HFFc6 (cell line): ENCODE data around the gene RNF213. TPM values are rescaled to one million over a fixed set of nuclear protein-coding genes. Genes with fewer than 3 reads are reported as not detected.
"Not testable (repeated sequence)": the region's sequence is repeated elsewhere in the genome, so short reads cannot be mapped to it uniquely, and the experiment has no call there.

Source experiments
- DNase-seq: peaks from one replicate; pipeline ENCODE4 v3.0.0-alpha.2; 2018
- H3K27ac Mint-ChIP-seq: 2 replicates; pipeline ENCODE4 v1.8.0; 2020; ENCODE audit warnings: mild to moderate bottlenecking, mixed read lengths
- H3K27me3 Mint-ChIP-seq: 2 replicates; pipeline ENCODE4 v1.8.0; 2021; ENCODE audit warnings: mild to moderate bottlenecking, moderate library complexity, mixed read lengths; ENCODE audit not compliant: insufficient read depth
- H3K36me3 Mint-ChIP-seq: 2 replicates; pipeline ENCODE4 v1.8.0; 2021; ENCODE audit warnings: low read depth, mixed read lengths
- H3K4me1 Mint-ChIP-seq: 2 replicates; pipeline ENCODE4 v1.8.0; 2020; ENCODE audit warnings: low read depth, mixed read lengths
- H3K4me3 Mint-ChIP-seq: 2 replicates; pipeline ENCODE4 v1.8.0; 2020; ENCODE audit warnings: mild to moderate bottlenecking, moderate library complexity, mixed read lengths
- H3K9me3 Mint-ChIP-seq: 2 replicates; pipeline ENCODE4 v1.8.0; 2020; ENCODE audit warnings: mild to moderate bottlenecking, mixed read lengths
- total RNA-seq, 6 experiments: library from RNA; stranded (reverse); fragmentation: NEBNext Ultra II Directional; extraction: Animal tissue kit (Norgen Biotek cat#: 25700); gene quantifications; 2 replicates in 1 of 6; 3 replicates in 5 of 6; pipeline ENCODE4 v1.2.3, GENCODE V29; 2021
- TF ChIP-seq, protein P1 (sequence below): fragments of 200-600 bp; sonication (generic); IDR thresholded peaks from 2 replicates; pipeline ENCODE4 v1.5.0; 2021; ENCODE audit warnings: antibody characterized with exemption, mild to moderate bottlenecking

Gene RNF213
- total RNA-seq, 6 experiments from 2014 or later = 42.0 to 51.6 (median 48.3) TPM

DNA sequence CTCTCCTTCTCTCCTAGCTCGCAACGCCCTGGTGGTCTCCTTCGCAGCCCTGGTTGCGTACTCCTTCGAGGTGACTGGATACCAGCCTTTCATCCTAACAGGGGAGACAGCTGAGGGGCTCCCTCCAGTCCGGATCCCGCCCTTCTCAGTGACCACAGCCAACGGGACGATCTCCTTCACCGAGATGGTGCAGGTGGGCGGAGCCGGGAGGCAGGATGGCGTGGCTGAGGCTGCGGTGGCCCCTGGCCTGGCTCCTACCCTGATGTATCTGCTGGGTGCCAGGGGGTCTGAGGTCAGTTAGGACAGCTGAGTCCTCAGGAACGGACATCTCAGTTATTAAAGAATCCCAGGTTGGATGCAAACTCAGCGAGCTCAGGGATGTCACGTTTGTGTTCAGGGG is 23.7 kb upstream of the RNF213 start:
- peaks cover 23% of the 10 kb centered on the region for H3K9me3 Mint-ChIP-seq
- TF ChIP-seq, protein P1, sequence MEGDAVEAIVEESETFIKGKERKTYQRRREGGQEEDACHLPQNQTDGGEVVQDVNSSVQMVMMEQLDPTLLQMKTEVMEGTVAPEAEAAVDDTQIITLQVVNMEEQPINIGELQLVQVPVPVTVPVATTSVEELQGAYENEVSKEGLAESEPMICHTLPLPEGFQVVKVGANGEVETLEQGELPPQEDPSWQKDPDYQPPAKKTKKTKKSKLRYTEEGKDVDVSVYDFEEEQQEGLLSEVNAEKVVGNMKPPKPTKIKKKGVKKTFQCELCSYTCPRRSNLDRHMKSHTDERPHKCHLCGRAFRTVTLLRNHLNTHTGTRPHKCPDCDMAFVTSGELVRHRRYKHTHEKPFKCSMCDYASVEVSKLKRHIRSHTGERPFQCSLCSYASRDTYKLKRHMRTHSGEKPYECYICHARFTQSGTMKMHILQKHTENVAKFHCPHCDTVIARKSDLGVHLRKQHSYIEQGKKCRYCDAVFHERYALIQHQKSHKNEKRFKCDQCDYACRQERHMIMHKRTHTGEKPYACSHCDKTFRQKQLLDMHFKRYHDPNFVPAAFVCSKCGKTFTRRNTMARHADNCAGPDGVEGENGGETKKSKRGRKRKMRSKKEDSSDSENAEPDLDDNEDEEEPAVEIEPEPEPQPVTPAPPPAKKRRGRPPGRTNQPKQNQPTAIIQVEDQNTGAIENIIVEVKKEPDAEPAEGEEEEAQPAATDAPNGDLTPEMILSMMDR = no peak
- H3K27ac Mint-ChIP-seq = no peak overlapping the region
- no peak overlapping the region for H3K4me3 Mint-ChIP-seq
- DNase-seq = no peak
- peaks cover 55% of the 10 kb centered on the region for H3K36me3 Mint-ChIP-seq
- no peaks in the 10 kb centered on the region; the same call in 1 of the 2 replicates for H3K27me3 Mint-ChIP-seq
- no peaks in the 10 kb centered on the region for H3K4me1 Mint-ChIP-seq

DNA sequence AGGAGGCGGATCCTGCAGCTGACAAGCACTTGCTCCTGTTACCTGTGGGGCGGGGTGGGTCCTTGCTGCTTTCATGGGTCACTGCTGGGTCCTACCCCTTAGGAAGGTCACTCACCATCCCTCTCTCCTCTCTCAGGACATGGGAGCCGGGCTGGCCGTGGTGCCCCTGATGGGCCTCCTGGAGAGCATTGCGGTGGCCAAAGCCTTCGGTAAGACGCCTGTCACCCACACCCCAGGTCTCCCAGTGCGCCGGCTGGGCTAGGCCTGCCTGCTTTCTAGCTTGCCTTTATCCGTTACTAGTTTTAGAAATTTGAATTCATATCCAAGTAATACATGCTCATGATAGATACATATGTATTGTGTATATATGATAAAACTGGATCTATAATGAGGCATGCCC is 23.3 kb upstream of the RNF213 start:
- Mint-ChIP-seq H3K4me1 (no peaks in the 10 kb centered on the region), H3K36me3 (peaks cover 55% of the 10 kb centered on the region), H3K9me3 (peaks cover 20% of the 10 kb centered on the region), H3K4me3 (no peak overlapping the region), H3K27me3 (no peaks in the 10 kb centered on the region; the same call in 1 of the 2 replicates), H3K27ac (no peak overlapping the region)
- no peak for DNase-seq
- TF ChIP-seq, protein P1 = no peak

DNA sequence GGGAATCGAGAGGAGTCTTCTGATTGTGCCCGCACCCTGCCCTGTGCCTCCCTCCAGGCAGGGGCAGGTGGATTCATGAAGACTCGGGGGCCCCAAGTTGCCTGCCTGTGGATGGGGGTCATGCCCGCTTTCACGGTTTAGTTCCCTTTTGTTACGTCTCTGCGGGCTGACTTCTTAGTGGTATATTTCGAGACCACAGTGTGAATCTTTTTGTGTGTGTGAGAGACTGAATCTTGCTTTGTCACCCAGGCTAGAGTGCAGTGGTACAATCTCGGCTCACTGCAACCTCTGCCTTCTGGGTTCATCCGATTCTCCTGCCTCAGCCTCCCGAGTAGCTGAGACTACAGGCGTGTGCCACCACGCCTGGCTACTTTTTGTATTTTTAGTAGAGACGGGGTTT is 18.1 kb upstream of the RNF213 start:
- H3K4me3 Mint-ChIP-seq = no peak overlapping the region
- no peaks in the 10 kb centered on the region for H3K4me1 Mint-ChIP-seq
- DNase-seq = no peak
- H3K36me3 Mint-ChIP-seq = peaks cover 26% of the 10 kb centered on the region
- TF ChIP-seq, protein P1 = no peak
- H3K27ac Mint-ChIP-seq = no peak overlapping the region
- H3K9me3 Mint-ChIP-seq = no peaks in the 10 kb centered on the region
- H3K27me3 Mint-ChIP-seq = no peaks in the 10 kb centered on the region

DNA sequence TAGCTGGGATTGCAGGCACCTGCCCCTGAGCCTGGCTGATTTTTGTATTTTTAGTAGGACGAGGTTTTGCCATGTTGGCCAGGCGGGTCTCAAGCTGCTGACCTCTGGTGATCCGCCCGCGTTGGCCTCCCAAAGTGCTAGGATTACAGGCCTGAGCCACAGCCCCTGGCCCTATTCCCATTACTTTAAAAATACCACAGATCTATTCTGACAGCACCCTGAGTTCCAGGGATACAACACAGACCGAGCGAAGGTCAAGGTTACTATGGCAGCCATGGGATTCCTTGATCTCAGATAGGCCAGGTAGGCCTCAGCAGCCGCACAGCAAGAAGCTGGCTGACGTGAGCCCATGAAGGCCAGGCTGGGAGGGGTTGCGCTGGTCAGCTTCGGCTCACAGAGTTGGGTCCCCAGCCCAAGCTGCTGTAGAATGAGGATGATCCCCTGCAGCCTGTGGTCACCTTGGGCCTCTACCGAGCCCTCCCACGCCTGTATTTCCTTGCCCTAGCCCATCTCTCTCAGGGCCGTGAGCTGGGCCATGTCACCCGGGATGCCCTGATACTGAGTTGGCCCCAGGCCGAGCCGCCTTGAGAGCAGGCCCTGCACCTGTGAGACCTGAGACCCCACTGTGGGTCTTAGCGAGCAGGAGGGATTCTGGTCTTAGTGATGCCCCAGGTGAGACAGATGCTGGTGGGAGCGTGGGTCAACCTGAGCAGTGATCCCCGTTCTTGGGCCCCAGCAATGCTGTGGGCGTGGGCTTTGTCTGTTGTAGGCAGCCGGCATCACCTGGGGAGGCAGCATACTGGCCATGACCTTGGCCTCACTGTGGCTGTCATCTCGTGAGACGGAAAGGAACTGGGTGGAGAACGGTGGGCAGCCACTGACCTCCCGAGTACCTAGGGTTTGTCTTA is 16.9 kb upstream of the RNF213 start:
- Mint-ChIP-seq H3K27ac (no peak overlapping the region), H3K4me1 (no peaks in the 10 kb centered on the region), H3K9me3 (no peaks in the 10 kb centered on the region), H3K4me3 (no peak overlapping the region), H3K36me3 (peaks cover 16% of the 10 kb centered on the region; the same call in 1 of the 2 replicates), H3K27me3 (no peaks in the 10 kb centered on the region)
- DNase-seq = no peak
- TF ChIP-seq, protein P1 = no peak

DNA sequence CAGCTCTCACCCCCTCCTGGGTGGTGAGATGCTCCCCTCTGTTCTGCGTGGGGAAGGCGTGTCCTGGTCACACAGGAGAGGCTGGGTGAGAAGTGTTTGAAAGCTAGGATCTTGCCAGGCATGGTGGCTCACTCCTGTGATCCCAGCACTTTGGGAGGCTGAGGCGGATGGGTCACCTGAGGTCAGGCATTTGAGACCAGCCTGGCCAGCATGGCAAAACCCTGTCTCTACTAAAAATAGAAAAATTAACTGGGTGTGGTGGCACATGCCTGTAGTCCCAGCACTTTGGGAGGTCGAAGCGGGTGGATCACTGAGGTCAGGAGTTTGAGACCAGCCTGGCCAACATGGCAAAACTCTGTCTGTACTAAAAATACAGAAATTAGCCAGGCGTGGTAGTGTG is 16.2 kb upstream of the RNF213 start:
- not testable (repeated sequence) for H3K4me1 Mint-ChIP-seq, H3K27ac Mint-ChIP-seq, H3K9me3 Mint-ChIP-seq, DNase-seq, H3K4me3 Mint-ChIP-seq, H3K27me3 Mint-ChIP-seq
- H3K36me3 Mint-ChIP-seq = peaks cover 16% of the 10 kb centered on the region; the same call in 1 of the 2 replicates

DNA sequence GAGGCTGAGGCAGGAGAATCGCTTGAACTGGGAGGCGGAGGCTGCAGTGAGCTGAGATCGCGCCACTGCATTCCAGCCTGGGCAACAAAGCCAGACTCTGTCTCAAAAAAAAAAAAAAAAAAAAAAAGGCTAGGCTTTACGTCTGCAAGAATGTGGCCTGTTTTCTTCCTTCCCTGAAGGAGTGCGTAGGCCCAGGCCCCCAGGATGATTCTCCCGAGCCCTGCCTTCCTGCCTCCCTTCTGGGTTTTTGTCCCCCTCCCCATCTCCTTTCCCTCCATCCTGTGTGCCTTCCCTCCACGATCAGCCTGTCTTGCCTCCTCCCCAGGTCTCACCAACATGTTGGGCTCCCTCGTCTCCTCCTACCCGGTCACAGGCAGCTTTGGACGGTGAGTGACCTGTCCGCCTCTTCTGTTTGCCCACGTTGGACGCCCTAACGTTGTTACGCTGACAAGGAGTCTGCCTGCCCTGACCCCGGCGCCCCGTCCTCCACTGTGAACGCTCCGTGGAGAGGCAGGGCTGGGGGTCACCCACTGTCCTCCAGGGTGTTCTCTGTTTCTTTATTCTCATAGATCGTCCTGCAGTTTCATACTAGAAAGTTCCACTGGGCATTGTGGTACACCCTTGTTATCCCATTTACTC is 15.7 kb upstream of the RNF213 start:
- TF ChIP-seq, protein P1 = no peak
- H3K27me3 Mint-ChIP-seq = no peaks in the 10 kb centered on the region
- DNase-seq = no peak
- H3K36me3 Mint-ChIP-seq = peaks cover 16% of the 10 kb centered on the region; the same call in 1 of the 2 replicates
- H3K9me3 Mint-ChIP-seq = no peaks in the 10 kb centered on the region
- H3K4me3 Mint-ChIP-seq = no peak overlapping the region
- H3K27ac Mint-ChIP-seq = no peak overlapping the region
- no peaks in the 10 kb centered on the region for H3K4me1 Mint-ChIP-seq
